Activated naive CD8-positive, alpha-beta T cell treated with anti-CD3 and anti-CD28 coated beads, Interleukin-2, amount 50 U/mL, for 24 hours (primary cell): ENCODE data around the gene LRP1B.

Experiments used
- ATAC-seq: fragments of 150-1000 bp; cut with Tn5 transposase; one replicate; pipeline ENCODE4 v1.10.0; 2021
- DNase-seq: peaks from one replicate; pipeline ENCODE4 v3.0.0; 2021
- H3K27ac Mint-ChIP-seq: one replicate; pipeline ENCODE4 v1.8.0; 2021; ENCODE audit warnings: mild to moderate bottlenecking, mixed read lengths
- H3K27me3 Mint-ChIP-seq: one replicate; pipeline ENCODE4 v1.8.0; 2021; ENCODE audit warnings: mixed read lengths
- H3K36me3 Mint-ChIP-seq: one replicate; pipeline ENCODE4 v1.8.0; 2021; ENCODE audit warnings: low read depth, mixed read lengths
- H3K4me1 Mint-ChIP-seq: one replicate; pipeline ENCODE4 v1.8.0; 2021; ENCODE audit warnings: mixed read lengths
- H3K4me3 Mint-ChIP-seq: one replicate; pipeline ENCODE4 v1.8.0; 2021; ENCODE audit warnings: mild to moderate bottlenecking, moderate library complexity, mixed read lengths
- H3K9me3 Mint-ChIP-seq: one replicate; pipeline ENCODE4 v1.8.0; 2021; ENCODE audit warnings: mixed read lengths

Gene LRP1B

GRCh38 chr2:141555876-141556470 lies 574.8 kb downstream of the LRP1B start:
- no peak for DNase-seq
- no peak for ATAC-seq
- Mint-ChIP-seq H3K27ac (no peak overlapping the region), H3K4me3 (no peak overlapping the region), H3K27me3 (no peaks in the 10 kb centered on the region), H3K9me3 (peaks cover 10% of the 10 kb centered on the region), H3K36me3 (no peaks in the 10 kb centered on the region), H3K4me1 (no peaks in the 10 kb centered on the region)

- Mint-ChIP-seq H3K36me3 (no peaks in the 10 kb centered on the region), H3K27me3 (no peaks in the 10 kb centered on the region), H3K27ac (no peak overlapping the region), H3K9me3 (peaks cover 10% of the 10 kb centered on the region), H3K4me3 (no peak overlapping the region), H3K4me1 (no peaks in the 10 kb centered on the region)
- DNase-seq (no peak), ATAC-seq (no peak)
Observed at GRCh38 chr2:141554810-141555209, 576.0 kb downstream of the LRP1B start.

GRCh38 chr2:141534666-141535362 lies 596.0 kb downstream of the LRP1B start:
- Mint-ChIP-seq H3K27ac (no peak overlapping the region), H3K9me3 (peaks cover 9% of the 10 kb centered on the region), H3K27me3 (no peaks in the 10 kb centered on the region), H3K4me3 (no peak overlapping the region), H3K4me1 (peaks cover 5% of the 10 kb centered on the region), H3K36me3 (no peaks in the 10 kb centered on the region)
- ATAC-seq (no peak), DNase-seq (no peak)

GRCh38 chr2:141529659-141530058 lies 601.2 kb downstream of the LRP1B start:
- Mint-ChIP-seq H3K36me3 (no peaks in the 10 kb centered on the region), H3K4me1 (peaks cover 1% of the 10 kb centered on the region), H3K9me3 (peaks cover 3% of the 10 kb centered on the region), H3K4me3 (no peak overlapping the region), H3K27ac (no peak overlapping the region), H3K27me3 (no peaks in the 10 kb centered on the region)
- DNase-seq (no peak), ATAC-seq (no peak)

- Mint-ChIP-seq H3K27me3 (no peaks in the 10 kb centered on the region), H3K4me1 (no peaks in the 10 kb centered on the region), H3K4me3 (no peak overlapping the region), H3K27ac (no peak overlapping the region), H3K9me3 (peaks cover 6% of the 10 kb centered on the region), H3K36me3 (no peaks in the 10 kb centered on the region)
- ATAC-seq (no peak), DNase-seq (no peak)
Observed at GRCh38 chr2:141528990-141529389, 601.8 kb downstream of the LRP1B start.

GRCh38 chr2:141526760-141527159 lies 604.1 kb downstream of the LRP1B start:
- H3K27me3 Mint-ChIP-seq: no peaks in the 10 kb centered on the region
- DNase-seq (no peak), ATAC-seq (no peak)
- H3K4me3 Mint-ChIP-seq: no peak overlapping the region
- H3K27ac Mint-ChIP-seq: no peak overlapping the region
- no peaks in the 10 kb centered on the region for H3K4me1 Mint-ChIP-seq
- H3K36me3 Mint-ChIP-seq: no peaks in the 10 kb centered on the region
- peaks cover 3% of the 10 kb centered on the region for H3K9me3 Mint-ChIP-seq

- Mint-ChIP-seq H3K4me1 (no peaks in the 10 kb centered on the region), H3K9me3 (peaks cover 3% of the 10 kb centered on the region), H3K4me3 (no peak overlapping the region), H3K27ac (no peak overlapping the region), H3K36me3 (no peaks in the 10 kb centered on the region), H3K27me3 (no peaks in the 10 kb centered on the region)
- no peak for ATAC-seq
- DNase-seq: no peak
Observed at GRCh38 chr2:141524777-141525176, 606.0 kb downstream of the LRP1B start.

GRCh38 chr2:141523199-141523598 lies 607.6 kb downstream of the LRP1B start:
- no peak for ATAC-seq
- no peak overlapping the region for H3K4me3 Mint-ChIP-seq
- no peak overlapping the region for H3K27ac Mint-ChIP-seq
- no peak for DNase-seq
- no peaks in the 10 kb centered on the region for H3K4me1 Mint-ChIP-seq
- H3K9me3 Mint-ChIP-seq: peaks cover 3% of the 10 kb centered on the region
- no peaks in the 10 kb centered on the region for H3K27me3 Mint-ChIP-seq
- no peaks in the 10 kb centered on the region for H3K36me3 Mint-ChIP-seq

GRCh38 chr2:141522702-141523101 lies 608.1 kb downstream of the LRP1B start:
- no peaks in the 10 kb centered on the region for H3K27me3 Mint-ChIP-seq
- peaks cover 3% of the 10 kb centered on the region for H3K9me3 Mint-ChIP-seq

GRCh38 chr2:141522048-141522447 lies 608.8 kb downstream of the LRP1B start:
- Mint-ChIP-seq H3K4me3 (no peak overlapping the region), H3K27me3 (no peaks in the 10 kb centered on the region), H3K9me3 (peaks cover 3% of the 10 kb centered on the region), H3K27ac (no peak overlapping the region), H3K4me1 (no peaks in the 10 kb centered on the region), H3K36me3 (no peaks in the 10 kb centered on the region)
- DNase-seq (no peak), ATAC-seq (no peak)

More at GRCh38 chr2:141522702-141523101, 608.1 kb downstream of the LRP1B start:
- no peak for DNase-seq
- ATAC-seq: no peak
- H3K36me3 Mint-ChIP-seq: no peaks in the 10 kb centered on the region
- no peaks in the 10 kb centered on the region for H3K4me1 Mint-ChIP-seq
- H3K27ac Mint-ChIP-seq: no peak overlapping the region
- no peak overlapping the region for H3K4me3 Mint-ChIP-seq

- Mint-ChIP-seq H3K4me1 (no peaks in the 10 kb centered on the region), H3K27me3 (no peaks in the 10 kb centered on the region), H3K9me3 (peaks cover 3% of the 10 kb centered on the region), H3K27ac (no peak overlapping the region), H3K36me3 (no peaks in the 10 kb centered on the region), H3K4me3 (no peak overlapping the region)
- ATAC-seq: no peak
- no peak for DNase-seq
Observed at GRCh38 chr2:141519906-141520305, 610.9 kb downstream of the LRP1B start.

- DNase-seq (no peak), ATAC-seq (no peak)
- Mint-ChIP-seq H3K36me3 (no peaks in the 10 kb centered on the region), H3K9me3 (peaks cover 4% of the 10 kb centered on the region), H3K4me1 (no peaks in the 10 kb centered on the region), H3K27ac (no peak overlapping the region), H3K27me3 (no peaks in the 10 kb centered on the region), H3K4me3 (no peak overlapping the region)
Observed at GRCh38 chr2:141517852-141518421, 612.9 kb downstream of the LRP1B start.

GRCh38 chr2:141517180-141517851 lies 613.5 kb downstream of the LRP1B start:
- Mint-ChIP-seq H3K9me3 (peaks cover 4% of the 10 kb centered on the region), H3K27me3 (no peaks in the 10 kb centered on the region), H3K27ac (no peak overlapping the region), H3K4me1 (no peaks in the 10 kb centered on the region), H3K4me3 (no peak overlapping the region), H3K36me3 (no peaks in the 10 kb centered on the region)
- ATAC-seq (no peak), DNase-seq (no peak)

GRCh38 chr2:141515931-141516330 lies 614.9 kb downstream of the LRP1B start:
- DNase-seq: no peak

GRCh38 chr2:141513853-141514252 lies 617.0 kb downstream of the LRP1B start:
- DNase-seq (no peak), ATAC-seq (no peak)
- no peaks in the 10 kb centered on the region for H3K27me3 Mint-ChIP-seq
- H3K4me1 Mint-ChIP-seq: no peaks in the 10 kb centered on the region
- no peak overlapping the region for H3K27ac Mint-ChIP-seq
- H3K9me3 Mint-ChIP-seq: peaks cover 4% of the 10 kb centered on the region
- no peak overlapping the region for H3K4me3 Mint-ChIP-seq
- H3K36me3 Mint-ChIP-seq: no peaks in the 10 kb centered on the region

More at GRCh38 chr2:141515931-141516330, 614.9 kb downstream of the LRP1B start:
- Mint-ChIP-seq H3K4me1 (no peaks in the 10 kb centered on the region), H3K27me3 (no peaks in the 10 kb centered on the region), H3K4me3 (no peak overlapping the region), H3K9me3 (peaks cover 4% of the 10 kb centered on the region), H3K36me3 (no peaks in the 10 kb centered on the region), H3K27ac (no peak overlapping the region)
- ATAC-seq: no peak
